ENCODE results near the gene ZBTB44. TPM values are rescaled to one million over a fixed set of nuclear protein-coding genes. Genes with fewer than 3 reads are reported as not detected.

ZBTB44 gene
- total and polyA plus RNA-seq, 5 donors from 2014 or later = 4.4 to 46.7 (median 6.2) TPM

GRCh38 chr11:130216591-130217132 lies 98.1 kb downstream of the ZBTB44 start:
- H3K4me1 Mint-ChIP-seq = no peaks in the 10 kb centered on the region
- no peaks in the 10 kb centered on the region for H3K9me3 Mint-ChIP-seq
- no peak overlapping the region for H3K4me3 ChIP-seq (ENCODE audit: low read depth, low read length)
- no peak overlapping the region for H3K27ac ChIP-seq (ENCODE audit: insufficient read depth, low read length, poor library complexity, severe bottlenecking)
- no peaks in the 10 kb centered on the region for H3K36me3 Mint-ChIP-seq
- H3K9me3 ChIP-seq (ENCODE audit: control insufficient read depth in 2 of 2, low read length in 2 of 2) = no peaks in the 10 kb centered on the region
- no peaks in the 10 kb centered on the region for H3K27me3 ChIP-seq (ENCODE audit: control insufficient read depth, insufficient read depth, low read length)
- H3K27me3 Mint-ChIP-seq = no peaks in the 10 kb centered on the region
- no peak overlapping the region for H3K4me3 Mint-ChIP-seq
- ATAC-seq (ENCODE audit: low read depth in 2 of 2) = no peak
- DNase-seq = no peak
- H3K27ac Mint-ChIP-seq = no peak overlapping the region
- H3K4me1 ChIP-seq (ENCODE audit: control insufficient read depth, insufficient read depth, low read length, poor library complexity, severe bottlenecking) = peaks cover 4% of the 10 kb centered on the region
- no peaks in the 10 kb centered on the region for H3K36me3 ChIP-seq (ENCODE audit: control insufficient read depth, insufficient read depth, low read length)

- H3K9me3 Mint-ChIP-seq = no peaks in the 10 kb centered on the region
- H3K27ac ChIP-seq (ENCODE audit: insufficient read depth, low read length, poor library complexity, severe bottlenecking) = no peak overlapping the region
- H3K4me3 Mint-ChIP-seq = no peak overlapping the region
- H3K27me3 Mint-ChIP-seq = no peaks in the 10 kb centered on the region
- peaks cover 4% of the 10 kb centered on the region for H3K4me1 ChIP-seq (ENCODE audit: control insufficient read depth, insufficient read depth, low read length, poor library complexity, severe bottlenecking)
- H3K9me3 ChIP-seq (ENCODE audit: control insufficient read depth in 2 of 2, low read length in 2 of 2) = no peaks in the 10 kb centered on the region
- DNase-seq (no peak), ATAC-seq (ENCODE audit: low read depth in 2 of 2) (no peak)
- no peaks in the 10 kb centered on the region for H3K27me3 ChIP-seq (ENCODE audit: control insufficient read depth, insufficient read depth, low read length)
- no peak overlapping the region for H3K4me3 ChIP-seq (ENCODE audit: low read depth, low read length)
- no peaks in the 10 kb centered on the region for H3K4me1 Mint-ChIP-seq
- H3K36me3 ChIP-seq (ENCODE audit: control insufficient read depth, insufficient read depth, low read length) = no peaks in the 10 kb centered on the region
- no peaks in the 10 kb centered on the region for H3K36me3 Mint-ChIP-seq
- H3K27ac Mint-ChIP-seq = no peak overlapping the region
These were observed 98.5 kb downstream of the ZBTB44 start for GRCh38 chr11:130216221-130216550.

DNA sequence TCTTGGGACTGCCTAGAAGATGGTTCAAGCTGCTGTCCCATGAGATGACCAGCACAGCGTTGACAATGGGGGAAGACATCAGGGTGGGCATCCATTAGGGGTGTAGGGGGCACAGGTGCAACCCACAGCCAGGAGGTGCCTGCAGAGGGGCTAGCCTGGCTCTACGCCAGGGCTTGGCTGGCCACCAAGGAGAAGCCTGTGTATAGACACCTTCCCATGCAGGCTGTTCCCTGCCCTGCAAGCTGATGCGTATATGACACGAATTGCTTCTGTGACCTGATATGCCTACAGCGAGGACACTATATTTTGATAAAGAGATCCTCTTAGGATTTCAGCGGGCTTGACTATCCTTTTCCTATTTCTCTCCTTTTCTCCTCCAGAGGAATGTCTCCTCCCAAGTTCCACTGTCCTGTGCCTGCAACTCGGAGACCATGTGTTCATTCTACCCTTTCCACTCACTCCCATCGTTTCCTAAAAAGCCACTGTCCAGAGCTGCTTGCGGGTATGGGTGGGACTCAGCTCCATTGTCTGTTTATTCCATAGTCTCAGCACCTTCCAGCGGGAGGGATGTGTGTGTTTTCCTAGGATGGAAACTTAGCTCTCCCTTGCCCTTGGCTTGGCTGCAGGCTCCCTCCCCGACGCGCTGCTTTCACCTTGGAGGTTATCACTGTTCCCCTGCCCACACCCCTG lies 99.0 kb downstream of the ZBTB44 start:
- Histone ChIP-seq H3K36me3 (ENCODE audit: control insufficient read depth, insufficient read depth, low read length) (no peaks in the 10 kb centered on the region), H3K27ac (ENCODE audit: insufficient read depth, low read length, poor library complexity, severe bottlenecking) (no peak overlapping the region), H3K4me3 (ENCODE audit: low read depth, low read length) (no peak overlapping the region), H3K9me3 (ENCODE audit: control insufficient read depth in 2 of 2, low read length in 2 of 2) (no peaks in the 10 kb centered on the region), H3K4me1 (ENCODE audit: control insufficient read depth, insufficient read depth, low read length, poor library complexity, severe bottlenecking) (peaks cover 4% of the 10 kb centered on the region), H3K27me3 (ENCODE audit: control insufficient read depth, insufficient read depth, low read length) (no peaks in the 10 kb centered on the region)
- DNase-seq = no peak
- ATAC-seq (ENCODE audit: low read depth in 2 of 2) = no peak
- H3K4me3 Mint-ChIP-seq = no peak overlapping the region
- no peaks in the 10 kb centered on the region for H3K27me3 Mint-ChIP-seq
- no peaks in the 10 kb centered on the region for H3K9me3 Mint-ChIP-seq
- H3K27ac Mint-ChIP-seq = no peak overlapping the region
- no peaks in the 10 kb centered on the region for H3K4me1 Mint-ChIP-seq
- H3K36me3 Mint-ChIP-seq = no peaks in the 10 kb centered on the region

- Mint-ChIP-seq H3K9me3 (no peaks in the 10 kb centered on the region), H3K36me3 (no peaks in the 10 kb centered on the region), H3K27me3 (no peaks in the 10 kb centered on the region), H3K27ac (no peak overlapping the region), H3K4me3 (no peak overlapping the region), H3K4me1 (no peaks in the 10 kb centered on the region)
- no peak for DNase-seq
- Histone ChIP-seq H3K4me3 (ENCODE audit: low read depth, low read length) (no peak overlapping the region), H3K27me3 (ENCODE audit: control insufficient read depth, insufficient read depth, low read length) (no peaks in the 10 kb centered on the region), H3K36me3 (ENCODE audit: control insufficient read depth, insufficient read depth, low read length) (no peaks in the 10 kb centered on the region), H3K4me1 (ENCODE audit: control insufficient read depth, insufficient read depth, low read length, poor library complexity, severe bottlenecking) (peaks cover 4% of the 10 kb centered on the region), H3K27ac (ENCODE audit: insufficient read depth, low read length, poor library complexity, severe bottlenecking) (no peak overlapping the region), H3K9me3 (ENCODE audit: control insufficient read depth in 2 of 2, low read length in 2 of 2) (no peaks in the 10 kb centered on the region)
- ATAC-seq (ENCODE audit: low read depth in 2 of 2) = no peak
These were observed 99.7 kb downstream of the ZBTB44 start for GRCh38 chr11:130214861-130215530.

GRCh38 chr11:130213979-130214281 lies 100.8 kb downstream of the ZBTB44 start:
- H3K4me1 ChIP-seq (ENCODE audit: control insufficient read depth, insufficient read depth, low read length, poor library complexity, severe bottlenecking) = peaks cover 4% of the 10 kb centered on the region
- H3K36me3 Mint-ChIP-seq = no peaks in the 10 kb centered on the region
- H3K9me3 Mint-ChIP-seq = no peaks in the 10 kb centered on the region
- no peak overlapping the region for H3K27ac Mint-ChIP-seq
- no peaks in the 10 kb centered on the region for H3K27me3 Mint-ChIP-seq
- H3K36me3 ChIP-seq (ENCODE audit: control insufficient read depth, insufficient read depth, low read length) = no peaks in the 10 kb centered on the region
- DNase-seq (no peak), ATAC-seq (ENCODE audit: low read depth in 2 of 2) (no peak)
- no peak overlapping the region for H3K27ac ChIP-seq (ENCODE audit: insufficient read depth, low read length, poor library complexity, severe bottlenecking)
- H3K4me3 ChIP-seq (ENCODE audit: low read depth, low read length) = no peak overlapping the region
- H3K27me3 ChIP-seq (ENCODE audit: control insufficient read depth, insufficient read depth, low read length) = no peaks in the 10 kb centered on the region
- H3K4me3 Mint-ChIP-seq = no peak overlapping the region
- H3K4me1 Mint-ChIP-seq = no peaks in the 10 kb centered on the region
- H3K9me3 ChIP-seq (ENCODE audit: control insufficient read depth in 2 of 2, low read length in 2 of 2) = no peaks in the 10 kb centered on the region

- Mint-ChIP-seq H3K27me3 (no peaks in the 10 kb centered on the region), H3K4me3 (no peak overlapping the region), H3K4me1 (no peaks in the 10 kb centered on the region), H3K27ac (no peak overlapping the region), H3K36me3 (no peaks in the 10 kb centered on the region), H3K9me3 (no peaks in the 10 kb centered on the region)
- no peaks in the 10 kb centered on the region for H3K27me3 ChIP-seq (ENCODE audit: control insufficient read depth, insufficient read depth, low read length)
- H3K27ac ChIP-seq (ENCODE audit: insufficient read depth, low read length, poor library complexity, severe bottlenecking) = no peak overlapping the region
- peak; percentile 48 to 66 (median 55) for DNase-seq
- H3K4me3 ChIP-seq (ENCODE audit: low read depth, low read length) = no peak overlapping the region
- H3K4me1 ChIP-seq (ENCODE audit: control insufficient read depth, insufficient read depth, low read length, poor library complexity, severe bottlenecking) = peaks cover 4% of the 10 kb centered on the region
- no peaks in the 10 kb centered on the region for H3K9me3 ChIP-seq (ENCODE audit: control insufficient read depth in 2 of 2, low read length in 2 of 2)
- ATAC-seq (ENCODE audit: low read depth in 2 of 2) = peak; percentile 83 to 89
- no peaks in the 10 kb centered on the region for H3K36me3 ChIP-seq (ENCODE audit: control insufficient read depth, insufficient read depth, low read length)
These were observed 101.4 kb downstream of the ZBTB44 start for GRCh38 chr11:130213143-130213978.

DNA sequence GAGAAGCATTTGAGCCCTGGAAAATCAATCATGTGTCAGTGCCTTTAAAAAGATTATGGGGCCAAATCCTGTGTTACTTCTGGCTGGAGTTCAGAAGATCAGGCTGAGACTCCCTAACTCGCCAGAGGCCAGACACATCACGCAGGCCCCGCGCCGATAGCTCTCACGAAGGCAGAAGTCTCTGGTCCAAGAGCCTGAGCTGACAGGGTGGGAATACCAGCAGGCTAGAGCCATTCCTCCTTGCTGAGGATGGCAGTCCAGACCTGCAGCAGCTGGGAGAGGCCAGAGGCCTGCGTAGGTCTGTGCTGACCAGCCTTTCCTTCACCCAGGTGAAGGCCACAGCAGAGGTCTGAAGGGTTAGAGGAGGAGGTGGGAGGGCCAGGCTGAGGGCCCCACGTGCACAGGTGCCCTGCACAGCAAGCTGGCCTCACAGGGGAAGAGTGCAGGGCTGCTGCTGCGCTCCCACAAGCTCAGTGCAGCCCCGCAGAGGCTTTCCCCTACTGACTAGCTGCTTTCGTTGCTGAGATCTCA lies 102.2 kb downstream of the ZBTB44 start:
- Histone ChIP-seq H3K27ac (ENCODE audit: insufficient read depth, low read length, poor library complexity, severe bottlenecking) (no peak overlapping the region), H3K9me3 (ENCODE audit: control insufficient read depth in 2 of 2, low read length in 2 of 2) (no peaks in the 10 kb centered on the region), H3K4me3 (ENCODE audit: low read depth, low read length) (no peak overlapping the region), H3K27me3 (ENCODE audit: control insufficient read depth, insufficient read depth, low read length) (no peaks in the 10 kb centered on the region), H3K36me3 (ENCODE audit: control insufficient read depth, insufficient read depth, low read length) (no peaks in the 10 kb centered on the region), H3K4me1 (ENCODE audit: control insufficient read depth, insufficient read depth, low read length, poor library complexity, severe bottlenecking) (peaks cover 4% of the 10 kb centered on the region)
- no peaks in the 10 kb centered on the region for H3K36me3 Mint-ChIP-seq
- no peaks in the 10 kb centered on the region for H3K4me1 Mint-ChIP-seq
- H3K27ac Mint-ChIP-seq = no peak overlapping the region
- no peaks in the 10 kb centered on the region for H3K27me3 Mint-ChIP-seq
- H3K4me3 Mint-ChIP-seq = no peak overlapping the region
- no peak for DNase-seq
- no peaks in the 10 kb centered on the region for H3K9me3 Mint-ChIP-seq
- no peak for ATAC-seq (ENCODE audit: low read depth in 2 of 2)

Data from CD4-positive, CD25-positive, alpha-beta regulatory T cell (primary cell).